ENCODE results near the gene TCF4.

The TCF4 gene

DNA sequence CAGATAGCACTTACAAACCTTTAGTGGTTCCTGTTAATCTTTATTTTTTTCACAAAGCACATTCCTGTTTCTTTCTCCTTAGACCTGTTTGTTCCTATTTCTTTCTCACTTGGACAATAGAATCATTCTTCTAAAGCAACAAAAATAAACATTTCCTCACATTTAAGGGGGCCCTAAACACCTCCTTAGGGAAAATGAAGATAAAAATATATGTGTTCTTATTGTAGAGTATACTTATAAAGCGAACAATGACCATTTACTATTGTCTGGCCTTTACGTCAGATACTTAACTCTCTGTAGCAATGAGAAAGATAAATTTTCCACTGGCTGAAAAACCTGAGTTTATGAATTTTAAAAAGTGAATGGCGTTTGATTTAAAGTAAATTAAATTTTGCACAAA lies 234.6 kb downstream of the TCF4 start:
- Histone ChIP-seq H3K79me2 (ENCODE audit: low read length) (no peaks in the 10 kb centered on the region), H3F3A (ENCODE audit: insufficient read depth, low read length) (no peaks in the 10 kb centered on the region), H3K27ac (ENCODE audit: low read length) (no peak overlapping the region), H2AFZ (ENCODE audit: low read length) (no peak overlapping the region), H3K4me3 (ENCODE audit: low read length) (no peak overlapping the region), H4K20me1 (ENCODE audit: insufficient read depth, low read length) (no peaks in the 10 kb centered on the region), H3K36me3 (replicated peaks; ENCODE audit: insufficient read depth, low read length) (no peaks in the 10 kb centered on the region), H3K27me3 (replicated peaks; ENCODE audit: insufficient read depth, low read length) (no peaks in the 10 kb centered on the region), H3K4me1 (ENCODE audit: low read length) (no peaks in the 10 kb centered on the region), H3K4me2 (ENCODE audit: low read depth, low read length) (no peak overlapping the region), H3K9ac (ENCODE audit: low read length) (no peak overlapping the region), H3K9me3 (replicated peaks; ENCODE audit: insufficient read depth, low read length) (no peaks in the 10 kb centered on the region), H3K9me2 (replicated peaks; ENCODE audit: insufficient read depth, low read length) (no peaks in the 10 kb centered on the region)
- TF ChIP-seq, protein P1, sequence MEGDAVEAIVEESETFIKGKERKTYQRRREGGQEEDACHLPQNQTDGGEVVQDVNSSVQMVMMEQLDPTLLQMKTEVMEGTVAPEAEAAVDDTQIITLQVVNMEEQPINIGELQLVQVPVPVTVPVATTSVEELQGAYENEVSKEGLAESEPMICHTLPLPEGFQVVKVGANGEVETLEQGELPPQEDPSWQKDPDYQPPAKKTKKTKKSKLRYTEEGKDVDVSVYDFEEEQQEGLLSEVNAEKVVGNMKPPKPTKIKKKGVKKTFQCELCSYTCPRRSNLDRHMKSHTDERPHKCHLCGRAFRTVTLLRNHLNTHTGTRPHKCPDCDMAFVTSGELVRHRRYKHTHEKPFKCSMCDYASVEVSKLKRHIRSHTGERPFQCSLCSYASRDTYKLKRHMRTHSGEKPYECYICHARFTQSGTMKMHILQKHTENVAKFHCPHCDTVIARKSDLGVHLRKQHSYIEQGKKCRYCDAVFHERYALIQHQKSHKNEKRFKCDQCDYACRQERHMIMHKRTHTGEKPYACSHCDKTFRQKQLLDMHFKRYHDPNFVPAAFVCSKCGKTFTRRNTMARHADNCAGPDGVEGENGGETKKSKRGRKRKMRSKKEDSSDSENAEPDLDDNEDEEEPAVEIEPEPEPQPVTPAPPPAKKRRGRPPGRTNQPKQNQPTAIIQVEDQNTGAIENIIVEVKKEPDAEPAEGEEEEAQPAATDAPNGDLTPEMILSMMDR (IDR thresholded peaks at IDR 0.05; ENCODE audit: low read length) = no peak
- TF ChIP-seq EZH2phosphoT487 (IDR thresholded peaks at IDR 0.05; ENCODE audit: low read length) (no peak), EZH2 (optimal IDR thresholded peaks at IDR 0.05; ENCODE audit: low read depth, low read length) (no peak)
- no peak for DNase-seq

DNA sequence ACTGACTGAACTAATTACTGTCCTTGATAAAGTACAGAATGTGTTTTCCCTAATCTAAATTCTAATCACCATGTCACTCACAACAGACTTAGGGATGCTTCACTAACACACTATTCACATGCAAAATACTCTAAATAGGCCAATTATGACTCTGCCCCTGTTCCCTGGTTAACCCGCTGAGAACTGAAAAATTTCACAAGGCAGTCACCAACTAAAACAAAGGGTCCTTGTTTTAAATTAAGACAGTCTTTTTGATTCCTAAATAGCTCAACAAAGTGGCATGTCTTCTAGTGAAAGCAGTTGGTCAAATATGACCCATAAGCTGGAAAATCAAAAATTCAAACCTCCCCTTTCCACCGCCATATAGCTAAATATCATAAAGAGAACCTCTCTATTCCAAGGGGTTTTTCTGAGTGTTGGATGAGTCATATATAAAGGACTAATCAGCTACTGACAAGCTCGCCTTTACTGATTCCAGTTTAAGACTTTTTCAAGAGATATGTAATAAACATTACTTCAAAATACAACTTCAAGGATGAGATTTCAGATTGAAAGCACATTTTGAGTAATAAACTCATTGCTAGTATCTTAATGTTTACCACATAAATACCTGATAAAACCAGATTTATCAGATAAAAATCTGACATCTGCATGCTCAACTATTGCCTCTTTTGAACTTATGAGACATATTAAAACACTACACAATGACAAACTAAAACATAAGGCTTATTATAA lies 235.8 kb downstream of the TCF4 start:
- TF ChIP-seq, protein P1 (IDR thresholded peaks at IDR 0.05; ENCODE audit: low read length) = no peak
- TF ChIP-seq EZH2 (optimal IDR thresholded peaks at IDR 0.05; ENCODE audit: low read depth, low read length) (no peak), EZH2phosphoT487 (IDR thresholded peaks at IDR 0.05; ENCODE audit: low read length) (no peak)
- Histone ChIP-seq H3K9me2 (replicated peaks; ENCODE audit: insufficient read depth, low read length) (no peaks in the 10 kb centered on the region), H3K4me3 (ENCODE audit: low read length) (no peak overlapping the region), H3K36me3 (replicated peaks; ENCODE audit: insufficient read depth, low read length) (no peaks in the 10 kb centered on the region), H4K20me1 (ENCODE audit: insufficient read depth, low read length) (no peaks in the 10 kb centered on the region), H3K9me3 (replicated peaks; ENCODE audit: insufficient read depth, low read length) (no peaks in the 10 kb centered on the region), H3K4me1 (ENCODE audit: low read length) (no peaks in the 10 kb centered on the region), H3K27me3 (replicated peaks; ENCODE audit: insufficient read depth, low read length) (no peaks in the 10 kb centered on the region), H3K9ac (ENCODE audit: low read length) (no peak overlapping the region), H3K27ac (ENCODE audit: low read length) (no peak overlapping the region), H3K79me2 (ENCODE audit: low read length) (no peaks in the 10 kb centered on the region), H3K4me2 (ENCODE audit: low read depth, low read length) (no peak overlapping the region), H3F3A (ENCODE audit: insufficient read depth, low read length) (no peaks in the 10 kb centered on the region), H2AFZ (ENCODE audit: low read length) (no peak overlapping the region)
- DNase-seq = no peak

DNA sequence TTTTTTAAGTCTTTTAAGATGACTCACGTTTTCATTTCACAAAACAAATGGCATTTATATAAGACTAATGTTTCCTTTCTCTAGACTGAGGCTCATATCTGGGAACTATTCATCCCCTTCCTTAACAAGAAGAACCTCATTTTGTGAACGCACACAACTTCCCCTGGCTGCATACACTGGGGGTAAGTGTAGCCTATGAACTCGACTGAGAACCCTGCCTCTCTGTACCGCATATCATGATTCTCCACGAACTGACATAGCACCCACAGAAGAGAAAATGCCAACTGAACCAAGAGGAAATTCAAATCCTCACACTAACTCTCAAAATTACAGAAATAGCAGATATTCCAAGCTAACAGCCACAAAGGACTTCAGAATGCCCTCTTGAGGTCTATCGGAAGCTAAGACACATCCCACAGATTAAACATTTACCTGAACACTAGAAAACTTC lies 236.7 kb downstream of the TCF4 start:
- TF ChIP-seq, protein P1 (IDR thresholded peaks at IDR 0.05; ENCODE audit: low read length) = no peak
- TF ChIP-seq EZH2phosphoT487 (IDR thresholded peaks at IDR 0.05; ENCODE audit: low read length) = no peak
- TF ChIP-seq EZH2 (optimal IDR thresholded peaks at IDR 0.05; ENCODE audit: low read depth, low read length) = no peak
- H3K4me1 ChIP-seq (ENCODE audit: low read length) = no peaks in the 10 kb centered on the region
- no peaks in the 10 kb centered on the region for H3K9me2 ChIP-seq (replicated peaks; ENCODE audit: insufficient read depth, low read length)
- no peak overlapping the region for H3K4me2 ChIP-seq (ENCODE audit: low read depth, low read length)
- no peaks in the 10 kb centered on the region for H3K27me3 ChIP-seq (replicated peaks; ENCODE audit: insufficient read depth, low read length)
- H3K4me3 ChIP-seq (ENCODE audit: low read length) = no peak overlapping the region
- H3F3A ChIP-seq (ENCODE audit: insufficient read depth, low read length) = no peaks in the 10 kb centered on the region
- no peak overlapping the region for H3K9ac ChIP-seq (ENCODE audit: low read length)
- no peak overlapping the region for H2AFZ ChIP-seq (ENCODE audit: low read length)
- no peak for DNase-seq
- H3K9me3 ChIP-seq (replicated peaks; ENCODE audit: insufficient read depth, low read length) = no peaks in the 10 kb centered on the region
- no peaks in the 10 kb centered on the region for H4K20me1 ChIP-seq (ENCODE audit: insufficient read depth, low read length)
- no peaks in the 10 kb centered on the region for H3K79me2 ChIP-seq (ENCODE audit: low read length)
- H3K36me3 ChIP-seq (replicated peaks; ENCODE audit: insufficient read depth, low read length) = no peaks in the 10 kb centered on the region
- no peak overlapping the region for H3K27ac ChIP-seq (ENCODE audit: low read length)
